Testis (tissue), 3 donors: ENCODE data around the gene RGS5. TPM values are rescaled to one million over a fixed set of nuclear protein-coding genes. Genes with fewer than 3 reads are reported as not detected.

Experiments
- DNase-seq: peaks from one replicate; pipeline ENCODE4 v3.0.0-alpha.2; 2019
- H3K27ac ChIP-seq, 2 donors: fragments of 200-600 bp; sonication (generic); one replicate each; pipeline ENCODE4 v1.5.1; 2019
- H3K27me3 ChIP-seq: fragments of 200-600 bp; sonication (generic); one replicate; pipeline ENCODE4 v1.5.1; 2019
- H3K36me3 ChIP-seq: fragments of 200-600 bp; sonication (generic); one replicate; pipeline ENCODE4 v1.5.1; 2017; ENCODE audit warnings: low read depth; ENCODE audit errors: missing control alignments
- H3K4me1 ChIP-seq: fragments of 200-600 bp; sonication (generic); one replicate; pipeline ENCODE4 v1.5.1; 2019
- H3K4me3 ChIP-seq, 2 donors: fragments of 200-600 bp; sonication (generic); one replicate each; pipeline ENCODE4 v1.5.1; 2017 to 2019
- H3K9me3 ChIP-seq: fragments of 200-600 bp; sonication (generic); one replicate; pipeline ENCODE4 v1.5.1; 2017
- CTCF ChIP-seq, 3 experiments: fragments of 450-650 bp in 2 of 3; fragments of 200-600 bp in 1 of 3; sonication (generic) in 1 of 3; IDR thresholded peaks; one replicate each; pipeline ENCODE4 v1.5.1; 2016 to 2019; ENCODE audit warnings: antibody characterized with exemption in 3 of 3, mild to moderate bottlenecking in 2 of 3, moderate library complexity in 1 of 3
- POLR2A ChIP-seq: fragments of 450-650 bp; IDR thresholded peaks from one replicate; pipeline ENCODE4 v1.6.1; 2017; ENCODE audit warnings: antibody characterized with exemption, mild to moderate bottlenecking, moderate library complexity
- whole genome bisulfite sequencing, 2 donors: methylation state at CpG; one replicate each; pipeline ENCODE4 v1.1.5; 2018; 5-methylcytosine and 5-hydroxymethylcytosine counted together
- intact Hi-C: fragments of 100-400 bp; cut with DNase I; formaldehyde crosslinking; loops from one replicate; pipeline ENCODE4 v1.15.1; 2023; ENCODE audit warnings: low total_unique reads
- polyA plus RNA-seq: library from polyadenylated mRNA; stranded (reverse); fragments of 350-450 nt; fragmentation: Illumina TruSeq; extraction: RNeasy Lipid Tissue Mini Kit (QIAGEN cat#74804); gene quantifications from one replicate; pipeline ENCODE4 v1.2.3, GENCODE V29; 2014; ENCODE audit warnings: low read depth, low replicate concordance; ENCODE audit not compliant: insufficient read depth
- total RNA-seq, 2 donors: library from RNA; depleted of rRNA; stranded (reverse); fragments of >200 nt; gene quantifications; one replicate each; pipeline ENCODE4 v1.2.3, GENCODE V29; 2016

RGS5 gene
- total and polyA plus RNA-seq, 3 donors from 2014 or later, result 84.7 to 237 (median 214) TPM

GRCh38 chr1:163166886-163167555 lies 35.7 kb downstream of the RGS5 start:
- no peak overlapping the region for H3K4me3 ChIP-seq
- TF ChIP-seq CTCF (IDR thresholded peaks at IDR 0.05) (no peak), POLR2A (no peak)
- no peaks in the 10 kb centered on the region for H3K9me3 ChIP-seq
- H3K4me1 ChIP-seq, result peaks cover 15% of the 10 kb centered on the region
- DNase-seq, result no peak
- H3K27ac ChIP-seq, result no peak overlapping the region
- no peaks in the 10 kb centered on the region for H3K36me3 ChIP-seq
- H3K27me3 ChIP-seq, result no peaks in the 10 kb centered on the region
- intact Hi-C loops, result no loop called here
- WGBS, 2 donors, result 75% methylated on average over 6 of the region's 6 CpGs

- no peak overlapping the region for H3K4me3 ChIP-seq
- no peaks in the 10 kb centered on the region for H3K9me3 ChIP-seq
- peaks cover 7% of the 10 kb centered on the region for H3K4me1 ChIP-seq
- H3K27me3 ChIP-seq, result no peaks in the 10 kb centered on the region
- intact Hi-C loops, result no loop called here
- no peak for TF ChIP-seq CTCF (IDR thresholded peaks at IDR 0.05)
- TF ChIP-seq POLR2A, result no peak
- H3K27ac ChIP-seq, result no peak overlapping the region
- H3K36me3 ChIP-seq, result no peaks in the 10 kb centered on the region
- 92 to 100% methylated on average over 2 of the region's 2 CpGs for WGBS, 2 donors
- DNase-seq, result no peak
Observed at GRCh38 chr1:163165119-163165518, 37.6 kb downstream of the RGS5 start.

GRCh38 chr1:163163881-163164582 lies 38.7 kb downstream of the RGS5 start:
- Histone ChIP-seq H3K36me3 (no peaks in the 10 kb centered on the region), H3K4me3 (no peak overlapping the region), H3K27ac (no peak overlapping the region), H3K9me3 (no peaks in the 10 kb centered on the region), H3K4me1 (peaks cover 7% of the 10 kb centered on the region), H3K27me3 (no peaks in the 10 kb centered on the region)
- TF ChIP-seq CTCF (IDR thresholded peaks at IDR 0.05), result no peak
- TF ChIP-seq POLR2A, result no peak
- 66 to 73% methylated on average over 4 of the region's 4 CpGs for WGBS, 2 donors
- DNase-seq, result peak; percentile 45
- intact Hi-C loops, result no loop called here

DNA sequence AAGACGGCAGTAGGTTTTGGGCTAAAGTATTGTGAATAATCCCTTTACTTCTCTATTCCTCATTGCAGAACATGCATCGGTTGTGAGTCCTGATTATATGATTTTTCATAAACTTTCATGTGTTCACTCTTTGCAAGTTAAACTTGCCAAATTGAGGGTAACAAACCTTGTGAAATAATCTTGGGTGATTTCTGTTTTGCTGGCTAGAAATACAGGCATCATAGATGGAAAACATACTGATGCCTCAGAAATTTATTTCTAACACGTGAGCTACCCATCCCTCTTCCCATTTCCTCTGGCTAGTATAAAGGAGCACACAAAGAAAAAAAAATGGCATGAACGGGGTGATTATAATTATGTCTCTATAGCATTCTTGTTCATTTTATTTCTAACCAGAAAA lies 39.6 kb downstream of the RGS5 start:
- DNase-seq, result no peak
- no peak for TF ChIP-seq CTCF (IDR thresholded peaks at IDR 0.05)
- TF ChIP-seq POLR2A, result no peak
- H3K27me3 ChIP-seq, result no peaks in the 10 kb centered on the region
- no peaks in the 10 kb centered on the region for H3K9me3 ChIP-seq
- H3K27ac ChIP-seq, result no peak overlapping the region
- intact Hi-C loops, result no loop called here
- peaks cover 7% of the 10 kb centered on the region for H3K4me1 ChIP-seq
- no peak overlapping the region for H3K4me3 ChIP-seq
- H3K36me3 ChIP-seq, result no peaks in the 10 kb centered on the region
- 80 to 81% methylated on average over 4 of the region's 4 CpGs for whole genome bisulfite sequencing, 2 donors
